ENCODE measurements around the gene TRIM61. TPM values are rescaled to one million over a fixed set of nuclear protein-coding genes. Genes with fewer than 3 reads are reported as not detected.

Gene TRIM61
- total and polyA plus RNA-seq, 4 donors: 0.98 to 1.8 (median 1.3) TPM

GRCh38 chr4:164924670-164925238 lies 52.7 kb downstream of the TRIM61 start:
- H3K4me1 ChIP-seq (ENCODE audit: control insufficient read depth in 5 of 5, insufficient read depth in 5 of 5, low read length in 5 of 5): no peaks in the 10 kb centered on the region
- ATAC-seq (ENCODE audit: insufficient read depth, low FRiP score): no peak
- H3K9me3 ChIP-seq (ENCODE audit: control insufficient read depth in 4 of 4, insufficient read depth in 3 of 4, low read length in 3 of 4): no peaks in the 10 kb centered on the region
- 85 to 90% methylated on average over 3 of the region's 3 CpGs for WGBS, 2 donors
- no peaks in the 10 kb centered on the region for H3K27me3 ChIP-seq (ENCODE audit: control insufficient read depth in 3 of 3, insufficient read depth in 3 of 3, low read length in 2 of 3)
- H3K4me3 ChIP-seq: no peak overlapping the region
- H3K27ac ChIP-seq (ENCODE audit: low read depth in 1 of 2, low read length in 1 of 2): no peak overlapping the region
- TF ChIP-seq CTCF (IDR thresholded peaks at IDR 0.05; ENCODE audit: control extremely low read depth, extremely low read depth): no peak
- H3K9ac ChIP-seq (ENCODE audit: insufficient read depth in 1 of 2, low read length in 2 of 2): no peak overlapping the region
- no peaks in the 10 kb centered on the region for H3K36me3 ChIP-seq (ENCODE audit: control insufficient read depth in 4 of 4, insufficient read depth in 4 of 4, low read length in 4 of 4)
- no peak for DNase-seq

DNA sequence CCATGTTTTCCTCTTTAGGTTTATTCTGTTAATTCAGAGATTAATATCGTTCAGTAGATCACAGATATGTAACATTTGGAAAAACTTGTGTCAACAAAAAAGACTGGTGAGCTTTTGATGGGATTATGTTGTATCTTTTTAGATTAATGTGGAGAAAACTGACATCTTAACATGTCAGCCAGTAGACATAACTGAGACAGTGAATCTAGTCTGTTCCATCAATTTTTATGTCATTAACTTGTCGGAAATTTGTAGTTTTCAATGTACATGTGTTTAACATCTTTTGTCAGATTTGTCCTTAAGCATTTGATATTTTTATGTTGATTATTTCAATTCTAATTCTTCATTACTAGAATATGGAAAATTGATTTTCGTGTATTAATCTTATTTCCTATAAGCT lies 58.5 kb downstream of the TRIM61 start:
- no peak for TF ChIP-seq CTCF (IDR thresholded peaks at IDR 0.05; ENCODE audit: control extremely low read depth, extremely low read depth)
- Histone ChIP-seq H3K9ac (ENCODE audit: insufficient read depth in 1 of 2, low read length in 2 of 2) (no peak overlapping the region), H3K27me3 (ENCODE audit: control insufficient read depth in 3 of 3, insufficient read depth in 3 of 3, low read length in 2 of 3) (no peaks in the 10 kb centered on the region), H3K36me3 (ENCODE audit: control insufficient read depth in 4 of 4, insufficient read depth in 4 of 4, low read length in 4 of 4) (no peaks in the 10 kb centered on the region), H3K27ac (ENCODE audit: low read depth in 1 of 2, low read length in 1 of 2) (no peak overlapping the region), H3K9me3 (ENCODE audit: control insufficient read depth in 4 of 4, insufficient read depth in 3 of 4, low read length in 3 of 4) (no peaks in the 10 kb centered on the region), H3K4me1 (ENCODE audit: control insufficient read depth in 5 of 5, insufficient read depth in 5 of 5, low read length in 5 of 5) (no peaks in the 10 kb centered on the region), H3K4me3 (no peak overlapping the region)
- 62 to 92% methylated on average over 3 of the region's 3 CpGs for WGBS, 2 donors
- no peak for DNase-seq
- ATAC-seq (ENCODE audit: insufficient read depth, low FRiP score): no peak

Small RNA genes lying within 50 kb of the gene (small RNA-seq; reads per million reads assigned to genes)
- not detected for gene AC106872.12 (ENCODE audit: low replicate concordance)

Other genes with a start within 250 kb of the TRIM61 start
- gene SMIM31, start 223.5 kb downstream of the TRIM61 start, total RNA-seq: 1 to 10 TPM; 2.3 to 3.8 TPM
- 1 to 10 TPM; 1.0 to 2.3 TPM for gene SMIM31, start 223.5 kb downstream of the TRIM61 start, polyA plus RNA-seq
- gene APELA, start 100.5 kb downstream of the TRIM61 start, total RNA-seq: not detected
- under 1 TPM in 1 of 2 donors, not detected in 1; 0.35 TPM for gene APELA, start 100.5 kb downstream of the TRIM61 start, polyA plus RNA-seq
- not detected for gene TRIM60, start 54.3 kb upstream of the TRIM61 start, total RNA-seq
- gene TRIM60, start 54.3 kb upstream of the TRIM61 start, polyA plus RNA-seq: not detected
- gene TRIM75, start 76.2 kb upstream of the TRIM61 start, total RNA-seq: not detected
- gene TRIM75, start 76.2 kb upstream of the TRIM61 start, polyA plus RNA-seq: not detected
- gene TMEM192, start 135.2 kb upstream of the TRIM61 start, total RNA-seq: 10 to 100 TPM; 16.0 to 16.4 TPM
- gene TMEM192, start 135.2 kb upstream of the TRIM61 start, polyA plus RNA-seq: 10 to 100 TPM in 1 of 2 donors, 1 to 10 TPM in 1; 8.9 to 14.3 TPM
- gene KLHL2, start 229.9 kb upstream of the TRIM61 start, total RNA-seq: 10 to 100 TPM; 25.0 to 43.0 TPM
- gene KLHL2, start 229.9 kb upstream of the TRIM61 start, polyA plus RNA-seq: 10 to 100 TPM; 17.3 to 42.5 TPM